SK-N-MC (cell line): ENCODE measurements around the gene HID1.
"Not testable (repeated sequence)": the region's sequence is repeated elsewhere in the genome, so short reads cannot be mapped to it uniquely, and the experiment has no call there.

Experiments used
- EZH2 ChIP-seq: fragments of 200-600 bp; sonication (generic); IDR thresholded peaks from one replicate; pipeline ENCODE4 v1.6.1; 2017; ENCODE audit warnings: antibody characterized with exemption
- POLR2AphosphoS5 ChIP-seq: IDR thresholded peaks from 2 replicates; pipeline ENCODE4 v1.6.1; 2012; ENCODE audit warnings: mild to moderate bottlenecking, low read depth, low read length, borderline replicate concordance

GRCh38 chr17:74909097-74909496 lies 63.5 kb downstream of the HID1 start:
- TF ChIP-seq EZH2, POLR2AphosphoS5: not testable (repeated sequence)
